DOHH2 (cell line): ENCODE measurements around the gene MSLN.
"Not testable (repeated sequence)": the region's sequence is repeated elsewhere in the genome, so short reads cannot be mapped to it uniquely, and the experiment has no call there.

Experiments used
- H3F3A ChIP-seq: fragments of 200-600 bp; sonication (generic), shearing (Covaris generic); 2 replicates; pipeline ENCODE4 v1.6.0; 2016; ENCODE audit warnings: antibody characterized with exemption, mild to moderate bottlenecking; ENCODE audit not compliant: control insufficient read depth, insufficient read depth
- H3K27ac ChIP-seq: fragments of 200-600 bp; sonication (generic); 2 replicates; pipeline ENCODE4 v1.5.1; 2014; ENCODE audit warnings: low read depth, mild to moderate bottlenecking, low read length, moderate library complexity
- H3K27me3 ChIP-seq: fragments of 200-600 bp; sonication (generic); 2 replicates; pipeline ENCODE4 v1.6.1; 2014; ENCODE audit warnings: mild to moderate bottlenecking, low read length, mixed read lengths; ENCODE audit not compliant: control insufficient read depth
- H3K36me3 ChIP-seq: fragments of 200-600 bp; sonication (generic); 2 replicates; pipeline ENCODE4 v1.6.1; 2014; ENCODE audit warnings: mild to moderate bottlenecking, low read length, moderate library complexity, mixed read lengths; ENCODE audit not compliant: control insufficient read depth
- H3K4me1 ChIP-seq: fragments of 200-600 bp; sonication (generic); 2 replicates; pipeline ENCODE4 v1.6.1; 2014; ENCODE audit warnings: mild to moderate bottlenecking, low read length, mixed read lengths; ENCODE audit not compliant: control insufficient read depth
- H3K4me2 ChIP-seq: fragments of 200-600 bp; sonication (generic); 2 replicates; pipeline ENCODE4 v1.6.0; 2014; ENCODE audit warnings: mild to moderate bottlenecking, low read length, moderate library complexity
- H3K4me3 ChIP-seq: fragments of 200-600 bp; sonication (generic); 2 replicates; pipeline ENCODE4 v1.5.1; 2014; ENCODE audit warnings: mild to moderate bottlenecking, low read length, mixed read lengths
- H3K79me2 ChIP-seq: fragments of 200-600 bp; sonication (generic); 2 replicates; pipeline ENCODE4 v1.6.1; 2014; ENCODE audit warnings: mild to moderate bottlenecking, low read length, mixed read lengths; ENCODE audit not compliant: control insufficient read depth
- H3K9me2 ChIP-seq: fragments of 200-600 bp; sonication (generic); replicated peaks from 2 replicates; pipeline ENCODE4 v1.6.1; 2014; ENCODE audit warnings: mild to moderate bottlenecking, low read length, mixed read lengths; ENCODE audit not compliant: control insufficient read depth
- H3K9me3 ChIP-seq: fragments of 200-600 bp; sonication (generic); 2 replicates; pipeline ENCODE4 v1.6.1; 2014; ENCODE audit warnings: antibody characterized with exemption, low read length, mixed read lengths; ENCODE audit not compliant: control insufficient read depth, insufficient read depth
- H4K20me1 ChIP-seq: fragments of 200-600 bp; sonication (generic); 2 replicates; pipeline ENCODE4 v1.6.0; 2014; ENCODE audit warnings: low read depth, mild to moderate bottlenecking, antibody characterized with exemption, low read length, moderate library complexity; ENCODE audit not compliant: control insufficient read depth, insufficient read depth
- EZH2phosphoT487 ChIP-seq: fragments of 200-600 bp; sonication (generic); IDR thresholded peaks from 2 replicates; pipeline ENCODE4 v1.6.1; 2017; ENCODE audit warnings: borderline replicate concordance, mild to moderate bottlenecking, antibody characterized with exemption, low read length, moderate library complexity, mixed read lengths
- TF ChIP-seq, protein P1 (sequence below): fragments of 200-600 bp; sonication (generic); IDR thresholded peaks from one replicate; pipeline ENCODE4 v1.5.1; 2014; ENCODE audit warnings: antibody characterized with exemption, mild to moderate bottlenecking, low read depth, low read length; ENCODE audit not compliant: poor library complexity, severe bottlenecking

Gene MSLN

DNA sequence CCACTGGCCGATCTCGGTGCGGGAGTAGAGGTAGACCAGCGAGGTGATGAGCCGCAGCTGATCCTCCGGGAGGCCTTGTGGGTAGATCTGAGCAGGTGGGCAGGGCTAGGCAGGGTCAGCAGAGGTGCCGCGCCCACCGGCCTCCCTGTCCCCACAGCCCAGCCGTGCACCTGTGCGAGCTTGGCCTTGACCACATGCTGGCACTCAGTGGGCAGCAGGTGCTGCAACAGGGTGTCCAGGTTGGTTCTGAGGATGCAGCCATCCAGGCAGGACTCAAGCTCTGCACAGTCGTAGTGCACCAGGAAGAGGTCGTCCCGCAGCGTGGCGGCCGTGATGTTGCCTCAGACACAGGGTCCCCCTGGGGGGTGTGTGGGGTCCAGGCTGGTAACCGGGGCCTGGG is 12.4 kb downstream of the MSLN start:
- Histone ChIP-seq H3K9me2 (no peaks in the 10 kb centered on the region), H3K79me2 (no peaks in the 10 kb centered on the region), H3K9me3 (no peaks in the 10 kb centered on the region), H3K4me1 (no peaks in the 10 kb centered on the region), H3K4me3 (no peak overlapping the region), H3K36me3 (no peaks in the 10 kb centered on the region), H4K20me1 (no peaks in the 10 kb centered on the region), H3F3A (no peaks in the 10 kb centered on the region), H3K4me2 (no peak overlapping the region), H3K27me3 (peaks cover 5% of the 10 kb centered on the region), H3K27ac (no peak overlapping the region)
- TF ChIP-seq EZH2phosphoT487 = no peak
- TF ChIP-seq, protein P1, sequence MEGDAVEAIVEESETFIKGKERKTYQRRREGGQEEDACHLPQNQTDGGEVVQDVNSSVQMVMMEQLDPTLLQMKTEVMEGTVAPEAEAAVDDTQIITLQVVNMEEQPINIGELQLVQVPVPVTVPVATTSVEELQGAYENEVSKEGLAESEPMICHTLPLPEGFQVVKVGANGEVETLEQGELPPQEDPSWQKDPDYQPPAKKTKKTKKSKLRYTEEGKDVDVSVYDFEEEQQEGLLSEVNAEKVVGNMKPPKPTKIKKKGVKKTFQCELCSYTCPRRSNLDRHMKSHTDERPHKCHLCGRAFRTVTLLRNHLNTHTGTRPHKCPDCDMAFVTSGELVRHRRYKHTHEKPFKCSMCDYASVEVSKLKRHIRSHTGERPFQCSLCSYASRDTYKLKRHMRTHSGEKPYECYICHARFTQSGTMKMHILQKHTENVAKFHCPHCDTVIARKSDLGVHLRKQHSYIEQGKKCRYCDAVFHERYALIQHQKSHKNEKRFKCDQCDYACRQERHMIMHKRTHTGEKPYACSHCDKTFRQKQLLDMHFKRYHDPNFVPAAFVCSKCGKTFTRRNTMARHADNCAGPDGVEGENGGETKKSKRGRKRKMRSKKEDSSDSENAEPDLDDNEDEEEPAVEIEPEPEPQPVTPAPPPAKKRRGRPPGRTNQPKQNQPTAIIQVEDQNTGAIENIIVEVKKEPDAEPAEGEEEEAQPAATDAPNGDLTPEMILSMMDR = no peak

DNA sequence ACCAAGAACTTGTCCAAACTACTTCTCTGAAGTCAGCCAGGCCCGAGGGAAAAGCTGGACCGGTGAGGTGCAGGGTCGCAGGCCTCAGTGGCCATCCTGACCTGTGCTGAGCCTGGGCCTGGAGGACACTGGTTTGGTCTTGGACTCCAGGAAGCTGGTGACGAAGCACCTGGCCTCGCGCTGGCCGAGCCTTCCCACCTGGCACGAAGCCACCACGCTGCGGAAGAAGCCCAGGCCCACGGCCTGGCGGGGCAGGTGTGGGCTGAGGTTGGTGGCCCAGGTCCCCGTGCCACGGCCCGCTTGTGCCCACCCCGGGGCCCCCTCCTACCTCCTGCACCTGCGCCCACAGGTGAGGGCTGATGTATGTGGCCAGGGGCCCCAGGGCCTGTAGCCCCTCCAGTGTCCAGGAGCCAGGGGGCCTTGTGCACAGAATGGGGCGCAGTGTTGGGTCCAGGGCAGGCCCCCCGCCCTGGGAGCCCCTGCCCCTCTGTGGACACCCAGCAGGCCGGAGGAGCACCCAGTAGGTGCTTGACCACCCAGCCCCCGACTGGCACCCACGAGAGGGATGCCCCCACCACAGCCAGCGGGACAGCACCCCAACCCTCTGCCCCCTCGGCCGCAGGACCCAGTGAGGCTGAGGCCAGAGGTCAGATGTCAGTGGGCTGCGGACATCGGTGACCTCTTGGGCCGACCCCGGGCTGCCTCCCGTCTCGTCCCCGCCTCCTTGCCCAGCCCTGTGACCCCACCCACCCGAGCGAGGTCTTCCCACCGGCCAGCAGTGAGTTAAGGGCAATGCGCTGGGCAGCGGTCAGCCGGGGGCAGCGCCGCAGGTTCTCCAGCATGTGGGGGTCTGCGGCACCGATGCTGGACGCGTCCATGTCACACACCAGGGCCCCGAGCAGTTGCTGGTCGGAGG is 13.8 kb downstream of the MSLN start:
- Histone ChIP-seq H3K4me2 (no peak overlapping the region), H3K27me3 (peaks cover 11% of the 10 kb centered on the region), H3K9me2 (no peaks in the 10 kb centered on the region), H3K4me1 (no peaks in the 10 kb centered on the region), H3K79me2 (no peaks in the 10 kb centered on the region), H3K4me3 (no peak overlapping the region), H4K20me1 (0 out of 2 replicates have a peak, but pooled peaks cover 3% of the 10 kb centered on the region), H3F3A (no peaks in the 10 kb centered on the region), H3K27ac (no peak overlapping the region), H3K36me3 (no peaks in the 10 kb centered on the region), H3K9me3 (no peaks in the 10 kb centered on the region)
- no peak for TF ChIP-seq EZH2phosphoT487
- TF ChIP-seq, protein P1 = no peak

- TF ChIP-seq, protein P1 = no peak
- TF ChIP-seq EZH2phosphoT487 = no peak
- Histone ChIP-seq H3K4me3 (no peak overlapping the region), H3K79me2 (no peaks in the 10 kb centered on the region), H3K9me2 (no peaks in the 10 kb centered on the region), H3K9me3 (no peaks in the 10 kb centered on the region), H3K4me1 (no peaks in the 10 kb centered on the region), H3K4me2 (no peak overlapping the region), H3K36me3 (no peaks in the 10 kb centered on the region), H3F3A (no peaks in the 10 kb centered on the region), H3K27me3 (peaks cover 11% of the 10 kb centered on the region), H3K27ac (no peak overlapping the region), H4K20me1 (0 out of 2 replicates have a peak, but pooled peaks cover 3% of the 10 kb centered on the region)
Observed at GRCh38 chr16:775236-775796, 14.8 kb downstream of the MSLN start.

- H3K4me2 ChIP-seq, H3K4me3 ChIP-seq, H4K20me1 ChIP-seq, H3K9me2 ChIP-seq, H3K27ac ChIP-seq, H3K79me2 ChIP-seq, H3K9me3 ChIP-seq, H3F3A ChIP-seq, H3K4me1 ChIP-seq, H3K36me3 ChIP-seq: not testable (repeated sequence)
- H3K27me3 ChIP-seq = peaks cover 11% of the 10 kb centered on the region
Observed at GRCh38 chr16:776298-776697, 15.8 kb downstream of the MSLN start.
